Panc1 (cell line): Measurements from ENCODE around the gene DSCAML1. TPM values are rescaled to one million over a fixed set of nuclear protein-coding genes. Genes with fewer than 3 reads are reported as not detected.

Experiments used
- ATAC-seq: fragments of 200-7000 bp; cut with Tn5 transposase; 2 replicates; pipeline ENCODE4 v1.9.1; 2020; ENCODE audit warnings: mild to moderate bottlenecking, moderate library complexity
- BruUV-seq: library from RNA; stranded (reverse); fragments of 400-500 nt; replicated peaks from 2 replicates; lab custom pipeline; 2021; lab: Mats Ljungman, UMichigan
- CTCF ChIA-PET: fragments of 300-600 bp; sonication (Branson Sonifier 250); formaldehyde crosslinking; loops from one replicate; lab custom pipeline; 2022; ENCODE audit warnings: antibody characterized with exemption; lab: Charles Lee
- POLR2A ChIA-PET: fragments of 300-600 bp; sonication (Branson Sonifier 250); formaldehyde crosslinking; loops from one replicate; lab custom pipeline; 2022; ENCODE audit warnings: antibody characterized with exemption; lab: Charles Lee
- DNase-seq: peaks from one replicate; pipeline ENCODE4 v3.0.0-alpha.2; 2010; ENCODE audit warnings: low read depth, low spot score
- H3K27ac ChIP-seq: 2 replicates; pipeline ENCODE4 v1.5.1; 2011; ENCODE audit warnings: mild to moderate bottlenecking, low read length, inconsistent platforms
- H3K27me3 ChIP-seq: fragments of 200-500 bp; sonication (Bioruptor generic); 2 replicates; pipeline ENCODE4 v1.6.0; 2014; ENCODE audit warnings: low read length, inconsistent platforms; ENCODE audit not compliant: control insufficient read depth, insufficient read depth
- H3K36me3 ChIP-seq: fragments of 200-500 bp; sonication (Bioruptor generic); 2 replicates; pipeline ENCODE4 v1.5.1; 2014; ENCODE audit warnings: inconsistent platforms, mild to moderate bottlenecking, low read length, moderate library complexity; ENCODE audit not compliant: control insufficient read depth, insufficient read depth
- H3K4me1 ChIP-seq: 2 replicates; pipeline ENCODE4 v1.5.1; 2011; ENCODE audit warnings: inconsistent platforms, mild to moderate bottlenecking, low read length, moderate library complexity; ENCODE audit not compliant: control insufficient read depth, insufficient read depth
- H3K4me3 ChIP-seq, 2 experiments: 2 replicates each; pipeline ENCODE4 v1.5.1; 2011 to 2012; ENCODE audit warnings: low read depth in 2 of 2, low read length in 2 of 2, mild to moderate bottlenecking in 2 of 2, inconsistent platforms in 1 of 2, moderate library complexity in 1 of 2
- H3K9me3 ChIP-seq: fragments of 200-500 bp; sonication (Bioruptor generic); 2 replicates; pipeline ENCODE4 v1.5.1; 2014; ENCODE audit warnings: low read depth, mild to moderate bottlenecking, inconsistent platforms, low read length, moderate library complexity; ENCODE audit not compliant: control insufficient read depth, insufficient read depth
- POLR2AphosphoS5 ChIP-seq: IDR thresholded peaks from 2 replicates; pipeline ENCODE4 v1.6.1; 2012; ENCODE audit warnings: mild to moderate bottlenecking, low read depth, low read length, moderate library complexity
- REST ChIP-seq, 2 experiments: IDR thresholded peaks; 2 replicates each; pipeline ENCODE4 v1.6.1; 2011 to 2012; ENCODE audit warnings: low read depth in 2 of 2, control low read depth in 1 of 2, low read length in 1 of 2, mild to moderate bottlenecking in 1 of 2, moderate library complexity in 1 of 2; ENCODE audit not compliant: insufficient read depth in 1 of 2
- SIN3A ChIP-seq: IDR thresholded peaks from 2 replicates; pipeline ENCODE4 v1.6.1; 2012; ENCODE audit warnings: low read depth, mild to moderate bottlenecking, low read length, moderate library complexity, borderline replicate concordance; ENCODE audit not compliant: insufficient read depth
- TCF7L2 ChIP-seq: IDR thresholded peaks from 2 replicates; pipeline ENCODE4 v1.6.1; 2011; ENCODE audit warnings: mild to moderate bottlenecking, low read depth, low read length, inconsistent platforms
- in situ Hi-C: cut with HindIII; loops from 2 replicates; pipeline ENCODE4 v1.10.0; 2016; ENCODE audit warnings: low sequenced_read_pairs, low pct_unique_long_range_greater_than_20kb
- intact Hi-C: fragments of 100-400 bp; cut with micrococcal nuclease; formaldehyde crosslinking; loops from one replicate; pipeline ENCODE4 v1.10.0; 2022; ENCODE audit not compliant: unreplicated experiment
- total RNA-seq: library from RNA; stranded (reverse); gene quantifications from one replicate; pipeline ENCODE4 v1.2.1, GENCODE V29; 2021; ENCODE audit not compliant: unreplicated experiment
- TF ChIP-seq, protein P1 (sequence below): fragments of 450-650 bp; IDR thresholded peaks from 2 replicates; pipeline ENCODE4 v1.5.1; 2017; ENCODE audit warnings: mild to moderate bottlenecking

The DSCAML1 gene
- total RNA-seq, 1 experiment from 2014 or later, result 1.6 TPM

DNA sequence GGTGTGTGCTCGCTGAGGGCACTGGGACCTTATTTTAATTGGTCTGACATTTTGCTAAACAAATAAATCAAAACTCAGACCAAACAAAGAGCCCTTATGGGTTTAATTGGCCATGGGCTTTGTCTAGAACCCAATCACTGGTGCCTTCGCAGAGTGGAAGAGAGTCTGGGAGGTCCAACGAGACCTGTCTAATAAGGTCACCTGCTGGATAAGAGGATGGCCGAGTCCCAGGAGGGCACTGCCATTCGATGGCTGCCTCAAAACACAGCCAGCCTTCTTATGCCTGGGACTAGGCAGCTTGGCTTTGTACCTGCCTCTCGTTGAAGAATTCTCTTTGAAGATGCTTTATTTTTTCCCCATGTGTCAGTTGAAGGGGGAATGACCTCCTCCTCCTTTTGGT lies 298.2 kb downstream of the DSCAML1 start:
- Histone ChIP-seq H3K27me3 (peaks cover 2% of the 10 kb centered on the region; the same call in 1 of the 2 replicates), H3K4me3 (no peak overlapping the region), H3K9me3 (no peaks in the 10 kb centered on the region), H3K36me3 (no peaks in the 10 kb centered on the region), H3K4me1 (no peaks in the 10 kb centered on the region), H3K27ac (no peak overlapping the region)
- intact Hi-C loops (no loop called here), in situ Hi-C loops (no loop called here)
- ChIA-PET CTCF (no interaction called here), POLR2A (no interaction called here)
- no peak for ATAC-seq
- DNase-seq, result no peak
- no TSS peak for BruUV-seq
- TF ChIP-seq REST (IDR thresholded peaks at IDR 0.05; ENCODE audit: insufficient read depth in 1 of 2, low read depth in 2 of 2, low read length in 1 of 2) (no peak), SIN3A (no peak), TCF7L2 (no peak), POLR2AphosphoS5 (no peak)
- TF ChIP-seq, protein P1, sequence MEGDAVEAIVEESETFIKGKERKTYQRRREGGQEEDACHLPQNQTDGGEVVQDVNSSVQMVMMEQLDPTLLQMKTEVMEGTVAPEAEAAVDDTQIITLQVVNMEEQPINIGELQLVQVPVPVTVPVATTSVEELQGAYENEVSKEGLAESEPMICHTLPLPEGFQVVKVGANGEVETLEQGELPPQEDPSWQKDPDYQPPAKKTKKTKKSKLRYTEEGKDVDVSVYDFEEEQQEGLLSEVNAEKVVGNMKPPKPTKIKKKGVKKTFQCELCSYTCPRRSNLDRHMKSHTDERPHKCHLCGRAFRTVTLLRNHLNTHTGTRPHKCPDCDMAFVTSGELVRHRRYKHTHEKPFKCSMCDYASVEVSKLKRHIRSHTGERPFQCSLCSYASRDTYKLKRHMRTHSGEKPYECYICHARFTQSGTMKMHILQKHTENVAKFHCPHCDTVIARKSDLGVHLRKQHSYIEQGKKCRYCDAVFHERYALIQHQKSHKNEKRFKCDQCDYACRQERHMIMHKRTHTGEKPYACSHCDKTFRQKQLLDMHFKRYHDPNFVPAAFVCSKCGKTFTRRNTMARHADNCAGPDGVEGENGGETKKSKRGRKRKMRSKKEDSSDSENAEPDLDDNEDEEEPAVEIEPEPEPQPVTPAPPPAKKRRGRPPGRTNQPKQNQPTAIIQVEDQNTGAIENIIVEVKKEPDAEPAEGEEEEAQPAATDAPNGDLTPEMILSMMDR, result no peak

DNA sequence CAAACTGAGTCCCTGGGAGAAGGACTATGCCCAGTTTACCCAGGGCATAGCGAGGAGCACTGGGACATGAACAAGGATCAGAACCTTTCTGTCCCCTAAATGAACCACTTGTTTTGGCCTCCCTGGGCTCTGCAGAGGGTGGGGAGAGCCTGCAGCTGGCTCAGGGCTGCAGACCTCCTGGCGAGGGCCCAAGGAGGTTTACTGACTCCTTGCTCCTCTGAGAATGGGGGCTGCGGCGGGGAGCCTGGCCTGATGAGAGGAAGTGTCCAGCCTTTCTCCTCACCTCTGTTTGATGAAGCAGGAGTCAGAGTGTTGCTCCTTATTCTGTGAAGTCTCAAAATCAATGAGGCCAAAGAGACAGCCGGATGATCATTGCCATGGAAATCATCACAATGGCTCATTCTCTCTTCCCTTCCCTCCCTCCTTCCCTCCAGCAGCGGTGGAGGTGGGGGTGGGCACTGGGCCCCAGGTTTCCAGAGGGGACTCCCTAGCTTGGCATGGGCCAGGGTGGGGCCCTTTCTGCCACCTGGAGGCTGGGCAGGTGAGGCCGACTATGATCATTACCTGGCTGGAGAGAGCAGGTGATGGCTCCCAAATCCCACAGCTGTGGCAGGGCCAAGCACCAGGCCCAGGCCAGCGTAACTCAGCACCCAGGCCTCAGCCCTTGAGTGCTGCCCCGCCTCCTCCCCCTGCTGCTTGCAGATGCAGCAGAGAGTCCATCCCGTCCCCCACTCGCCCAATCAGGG lies 299.6 kb downstream of the DSCAML1 start:
- TF ChIP-seq, protein P1, result no peak
- Histone ChIP-seq H3K4me1 (no peaks in the 10 kb centered on the region), H3K36me3 (no peaks in the 10 kb centered on the region), H3K4me3 (no peak overlapping the region), H3K27me3 (0 out of 2 replicates have a peak, but pooled peaks cover 2% of the 10 kb centered on the region), H3K27ac (no peak overlapping the region), H3K9me3 (no peaks in the 10 kb centered on the region)
- in situ Hi-C loops, result no loop called here
- POLR2A ChIA-PET, result no interaction called here
- intact Hi-C loops, result no loop called here
- CTCF ChIA-PET, result no interaction called here
- no peak for ATAC-seq
- no TSS peak for BruUV-seq
- no peak for DNase-seq
